ENCODE results near the gene POLD2.

The POLD2 gene

GRCh38 chr7:44100458-44101302 lies 22.7 kb downstream of the POLD2 start:
- no peak for DNase-seq

- DNase-seq = no peak
Observed at GRCh38 chr7:44099669-44100068, 23.7 kb downstream of the POLD2 start.

GRCh38 chr7:44098092-44099068 lies 25.0 kb downstream of the POLD2 start:
- no peak for DNase-seq

- DNase-seq = no peak
Observed at GRCh38 chr7:44097064-44097932, 26.1 kb downstream of the POLD2 start.

- no peak for DNase-seq
Observed at GRCh38 chr7:44096326-44096881, 26.9 kb downstream of the POLD2 start.

- DNase-seq = no peak
Observed at GRCh38 chr7:44095781-44096180, 27.6 kb downstream of the POLD2 start.

- no peak for DNase-seq
Observed at GRCh38 chr7:44094883-44095592, 28.3 kb downstream of the POLD2 start.

GRCh38 chr7:44094365-44094764 lies 29.0 kb downstream of the POLD2 start:
- DNase-seq = peak in 1 of 3 donors; percentile 10

GRCh38 chr7:44093102-44093641 lies 30.2 kb downstream of the POLD2 start:
- no peak for DNase-seq

- no peak for DNase-seq
Observed at GRCh38 chr7:44087911-44088838, 35.2 kb downstream of the POLD2 start.

- no peak for DNase-seq
Observed at GRCh38 chr7:44086627-44087026, 36.7 kb downstream of the POLD2 start.

GRCh38 chr7:44085546-44085945 lies 37.8 kb downstream of the POLD2 start:
- DNase-seq = no peak

- DNase-seq = no peak
Observed at GRCh38 chr7:44084701-44085100, 38.6 kb downstream of the POLD2 start.

- DNase-seq = no peak
Observed at GRCh38 chr7:44083796-44084195, 39.6 kb downstream of the POLD2 start.

GRCh38 chr7:44082541-44083207 lies 40.7 kb downstream of the POLD2 start:
- DNase-seq = peak; percentile 99

- DNase-seq = no peak
Observed at GRCh38 chr7:44081266-44081748, 42.0 kb downstream of the POLD2 start.

- DNase-seq = no peak
Observed at GRCh38 chr7:44080686-44081265, 42.6 kb downstream of the POLD2 start.

- DNase-seq = no peak
Observed at GRCh38 chr7:44080118-44080517, 43.2 kb downstream of the POLD2 start.
